Measurements from ENCODE around the gene CXCR3. TPM values are rescaled to one million over a fixed set of nuclear protein-coding genes. Genes with fewer than 3 reads are reported as not detected.
"Not testable (repeated sequence)": the region's sequence is repeated elsewhere in the genome, so short reads cannot be mapped to it uniquely, and the experiment has no call there.

The CXCR3 gene
- total RNA-seq, 1 experiment from 2014 or later = not detected

DNA sequence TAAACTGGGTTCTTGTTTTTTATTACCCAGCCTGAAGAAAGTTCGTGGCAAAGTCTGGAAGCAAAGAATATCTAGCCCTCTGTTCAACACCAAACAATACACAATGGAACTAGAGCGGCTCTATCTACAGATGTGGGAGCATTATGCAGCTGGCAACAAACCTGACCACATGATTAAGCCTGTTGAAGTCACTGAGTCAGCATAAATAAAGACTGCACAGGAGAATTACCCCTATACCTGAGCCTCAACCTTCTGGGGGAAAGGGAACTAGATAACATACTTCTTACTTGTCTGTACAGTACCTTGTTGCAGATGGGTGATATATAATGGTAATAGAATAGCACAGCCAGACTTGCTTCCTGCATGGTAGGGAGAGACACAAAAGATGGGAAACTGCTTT lies 44.7 kb downstream of the CXCR3 start:
- CTCF ChIA-PET = no interaction called here
- TF ChIP-seq, protein P1, sequence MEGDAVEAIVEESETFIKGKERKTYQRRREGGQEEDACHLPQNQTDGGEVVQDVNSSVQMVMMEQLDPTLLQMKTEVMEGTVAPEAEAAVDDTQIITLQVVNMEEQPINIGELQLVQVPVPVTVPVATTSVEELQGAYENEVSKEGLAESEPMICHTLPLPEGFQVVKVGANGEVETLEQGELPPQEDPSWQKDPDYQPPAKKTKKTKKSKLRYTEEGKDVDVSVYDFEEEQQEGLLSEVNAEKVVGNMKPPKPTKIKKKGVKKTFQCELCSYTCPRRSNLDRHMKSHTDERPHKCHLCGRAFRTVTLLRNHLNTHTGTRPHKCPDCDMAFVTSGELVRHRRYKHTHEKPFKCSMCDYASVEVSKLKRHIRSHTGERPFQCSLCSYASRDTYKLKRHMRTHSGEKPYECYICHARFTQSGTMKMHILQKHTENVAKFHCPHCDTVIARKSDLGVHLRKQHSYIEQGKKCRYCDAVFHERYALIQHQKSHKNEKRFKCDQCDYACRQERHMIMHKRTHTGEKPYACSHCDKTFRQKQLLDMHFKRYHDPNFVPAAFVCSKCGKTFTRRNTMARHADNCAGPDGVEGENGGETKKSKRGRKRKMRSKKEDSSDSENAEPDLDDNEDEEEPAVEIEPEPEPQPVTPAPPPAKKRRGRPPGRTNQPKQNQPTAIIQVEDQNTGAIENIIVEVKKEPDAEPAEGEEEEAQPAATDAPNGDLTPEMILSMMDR (IDR thresholded peaks at IDR 0.05; ENCODE audit: unreplicated experiment) = no peak
- no peaks in the 10 kb centered on the region for H3K4me1 Mint-ChIP-seq (ENCODE audit: low read depth, unreplicated experiment)

DNA sequence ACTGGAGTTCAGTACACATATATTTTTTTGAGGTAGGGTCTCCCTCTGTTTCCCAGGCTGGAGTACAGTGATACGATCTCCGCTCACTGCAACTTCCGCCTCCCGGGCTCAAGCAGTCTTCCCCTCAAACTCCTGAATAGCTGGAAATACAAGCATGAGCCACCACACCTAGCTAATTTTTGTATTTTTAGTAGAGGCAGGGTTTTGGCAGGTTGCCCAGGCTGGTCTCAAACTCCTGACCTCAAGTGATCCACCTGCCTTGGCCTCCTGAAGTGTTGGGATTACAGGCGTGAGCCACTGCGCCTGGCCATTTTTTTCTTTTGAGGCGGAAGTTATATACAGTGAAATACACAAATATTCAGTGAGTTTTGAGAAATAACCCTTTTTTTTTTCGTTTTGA lies 46.9 kb downstream of the CXCR3 start:
- CTCF ChIA-PET = interaction anchor here (0.6 kb wide), 1 partner anchor 205 kb away, joined by 4 read pairs; the partner anchor contains the start of gene TAF1
- DNase-seq; H3K4me3 Mint-ChIP-seq (ENCODE audit: low read depth, unreplicated experiment); intact Hi-C loops (cut with micrococcal nuclease; ENCODE audit: unreplicated experiment); H3K4me1 Mint-ChIP-seq (ENCODE audit: low read depth, unreplicated experiment); H3K27ac Mint-ChIP-seq (ENCODE audit: unreplicated experiment); H3K9me3 Mint-ChIP-seq (ENCODE audit: low read depth, unreplicated experiment); BruUV-seq (replicated peaks); H3K27me3 Mint-ChIP-seq (ENCODE audit: unreplicated experiment): not testable (repeated sequence)
- H3K36me3 Mint-ChIP-seq (ENCODE audit: insufficient read depth, unreplicated experiment) = peaks cover 69% of the 10 kb centered on the region

More for the DNA sequence above, 44.7 kb downstream of the CXCR3 start:
- peaks cover 64% of the 10 kb centered on the region for H3K36me3 Mint-ChIP-seq (ENCODE audit: insufficient read depth, unreplicated experiment)
- DNase-seq = no peak
- no peaks in the 10 kb centered on the region for H3K9me3 Mint-ChIP-seq (ENCODE audit: low read depth, unreplicated experiment)
- no peak overlapping the region for H3K4me3 Mint-ChIP-seq (ENCODE audit: low read depth, unreplicated experiment)
- no peak overlapping the region for H3K27ac Mint-ChIP-seq (ENCODE audit: unreplicated experiment)
- BruUV-seq (replicated peaks) = no TSS peak
- intact Hi-C loops (cut with micrococcal nuclease; ENCODE audit: unreplicated experiment) = no loop called here
- H3K27me3 Mint-ChIP-seq (ENCODE audit: unreplicated experiment) = no peaks in the 10 kb centered on the region

Other genes with a start within 250 kb of the CXCR3 start
- gene OGT, start 85.4 kb downstream of the CXCR3 start, total RNA-seq (2022) = 162 and 191 TPM in 2 replicates
- 8.1 and 10.2 TPM in 2 replicates for gene GCNA, start 40.1 kb downstream of the CXCR3 start, total RNA-seq (2022)
- gene CXorf49, start 99.8 kb upstream of the CXCR3 start, total RNA-seq (2022) = 0.76 and 2.0 TPM in 2 replicates
- 0.76 and 2.0 TPM in 2 replicates for gene CXorf49B, start 144.8 kb upstream of the CXCR3 start, total RNA-seq (2022)

Data from Calu3 (cell line).